Activated CD8-positive, alpha-beta T cell treated with anti-CD3 and anti-CD28 coated beads, Interleukin-2, amount 10 ng/mL, durations not matched to agents 7 days and 5 days (primary cell): ENCODE data around the gene MEA1. TPM values are rescaled to one million over a fixed set of nuclear protein-coding genes. Genes with fewer than 3 reads are reported as not detected.

Source experiments
- ATAC-seq: fragments of 150-1000 bp; cut with Tn5 transposase; one replicate; pipeline ENCODE4 v1.10.0; 2021; ENCODE audit warnings: moderate library complexity
- CTCF ChIA-PET: fragments of 350-600 bp; sonication (Branson Sonifier 250); formaldehyde crosslinking; loops from one replicate; lab custom pipeline; 2021; ENCODE audit warnings: antibody characterized with exemption; lab: Charles Lee
- POLR2A ChIA-PET: fragments of 350-600 bp; sonication (Branson Sonifier 250); formaldehyde crosslinking; loops from one replicate; lab custom pipeline; 2021; ENCODE audit warnings: antibody characterized with exemption; lab: Charles Lee
- DNase-seq: peaks from one replicate; pipeline ENCODE4 v3.0.0-alpha.2; 2020
- H3K27ac Mint-ChIP-seq: one replicate; pipeline ENCODE4 v1.8.0; 2021; ENCODE audit warnings: mild to moderate bottlenecking, mixed read lengths
- H3K27me3 Mint-ChIP-seq: one replicate; pipeline ENCODE4 v1.8.0; 2021; ENCODE audit warnings: low read depth, mixed read lengths
- H3K36me3 Mint-ChIP-seq: one replicate; pipeline ENCODE4 v1.8.0; 2021; ENCODE audit warnings: low read depth, mixed read lengths
- H3K4me1 Mint-ChIP-seq: one replicate; pipeline ENCODE4 v1.8.0; 2021; ENCODE audit warnings: low read depth, mixed read lengths
- H3K4me3 Mint-ChIP-seq: one replicate; pipeline ENCODE4 v1.8.0; 2021; ENCODE audit warnings: mild to moderate bottlenecking, mixed read lengths
- H3K9me3 Mint-ChIP-seq: one replicate; pipeline ENCODE4 v1.8.0; 2022; ENCODE audit warnings: mixed read lengths; ENCODE audit not compliant: insufficient read depth
- total RNA-seq, 2 experiments: library from RNA; stranded (reverse); gene quantifications; one replicate each; pipeline ENCODE4 v1.2.3, GENCODE V29; 2021

The MEA1 gene
- total RNA-seq, 2 experiments from 2014 or later, result 77.1 to 84.1 TPM

GRCh38 chr6:42969934-42970333, 43.8 kb downstream of the MEA1 start:
- Mint-ChIP-seq H3K4me1 (peaks cover 5% of the 10 kb centered on the region), H3K4me3 (no peak overlapping the region), H3K36me3 (peaks cover 5% of the 10 kb centered on the region), H3K27ac (no peak overlapping the region), H3K9me3 (no peaks in the 10 kb centered on the region), H3K27me3 (no peaks in the 10 kb centered on the region)
- POLR2A ChIA-PET, result no interaction called here
- CTCF ChIA-PET, result no interaction called here
- no peak for DNase-seq
- ATAC-seq, result no peak

GRCh38 chr6:42969431-42969830, 44.3 kb downstream of the MEA1 start:
- CTCF ChIA-PET, result no interaction called here
- POLR2A ChIA-PET, result no interaction called here
- H3K27me3 Mint-ChIP-seq, result no peaks in the 10 kb centered on the region
- DNase-seq (no peak), ATAC-seq (no peak)
- H3K27ac Mint-ChIP-seq, result no peak overlapping the region
- no peak overlapping the region for H3K4me3 Mint-ChIP-seq
- no peaks in the 10 kb centered on the region for H3K9me3 Mint-ChIP-seq
- peaks cover 8% of the 10 kb centered on the region for H3K36me3 Mint-ChIP-seq
- peaks cover 5% of the 10 kb centered on the region for H3K4me1 Mint-ChIP-seq

GRCh38 chr6:42968783-42969182, 45.0 kb downstream of the MEA1 start:
- no peak for ATAC-seq
- CTCF ChIA-PET, result no interaction called here
- POLR2A ChIA-PET, result no interaction called here
- peaks cover 5% of the 10 kb centered on the region for H3K36me3 Mint-ChIP-seq
- H3K27ac Mint-ChIP-seq, result peak overlapping the region; percentile 30
- no peak for DNase-seq
- no peaks in the 10 kb centered on the region for H3K27me3 Mint-ChIP-seq
- H3K4me1 Mint-ChIP-seq, result peaks cover 7% of the 10 kb centered on the region
- H3K4me3 Mint-ChIP-seq, result no peak overlapping the region
- H3K9me3 Mint-ChIP-seq, result no peaks in the 10 kb centered on the region

- no peak overlapping the region for H3K4me3 Mint-ChIP-seq
- no peaks in the 10 kb centered on the region for H3K9me3 Mint-ChIP-seq
- POLR2A ChIA-PET, result interaction anchor here (0.6 kb wide), 1 partner anchor 370 kb away, joined by 3 read pairs; no protein-coding TSS in a partner anchor
- H3K27me3 Mint-ChIP-seq, result no peaks in the 10 kb centered on the region
- peaks cover 3% of the 10 kb centered on the region for H3K36me3 Mint-ChIP-seq
- H3K4me1 Mint-ChIP-seq, result peaks cover 7% of the 10 kb centered on the region
- DNase-seq (no peak), ATAC-seq (no peak)
- H3K27ac Mint-ChIP-seq, result peak overlapping the region; percentile 30
- CTCF ChIA-PET, result no interaction called here
Measured at GRCh38 chr6:42968126-42968701, 45.5 kb downstream of the MEA1 start.

GRCh38 chr6:42967228-42967627, 46.5 kb downstream of the MEA1 start:
- DNase-seq (no peak), ATAC-seq (no peak)
- no peak overlapping the region for H3K27ac Mint-ChIP-seq
- CTCF ChIA-PET, result no interaction called here
- H3K4me3 Mint-ChIP-seq, result no peak overlapping the region
- POLR2A ChIA-PET, result interaction anchor here (0.6 kb wide), 1 partner anchor 369 kb away, joined by 3 read pairs; no protein-coding TSS in a partner anchor
- H3K36me3 Mint-ChIP-seq, result peaks cover 6% of the 10 kb centered on the region
- H3K4me1 Mint-ChIP-seq, result peaks cover 7% of the 10 kb centered on the region
- no peaks in the 10 kb centered on the region for H3K27me3 Mint-ChIP-seq
- H3K9me3 Mint-ChIP-seq, result no peaks in the 10 kb centered on the region

- H3K4me1 Mint-ChIP-seq, result peaks cover 5% of the 10 kb centered on the region
- H3K27me3 Mint-ChIP-seq, result no peaks in the 10 kb centered on the region
- CTCF ChIA-PET, result no interaction called here
- no peaks in the 10 kb centered on the region for H3K9me3 Mint-ChIP-seq
- peaks cover 8% of the 10 kb centered on the region for H3K36me3 Mint-ChIP-seq
- H3K27ac Mint-ChIP-seq, result no peak overlapping the region
- DNase-seq (no peak), ATAC-seq (no peak)
- POLR2A ChIA-PET, result interaction anchor here (0.8 kb wide), 1 partner anchor 27 kb away, joined by 3 read pairs; no protein-coding TSS in a partner anchor
- no peak overlapping the region for H3K4me3 Mint-ChIP-seq
Measured at GRCh38 chr6:42966571-42966970, 47.2 kb downstream of the MEA1 start.

GRCh38 chr6:42963855-42964605, 49.7 kb downstream of the MEA1 start:
- Mint-ChIP-seq H3K4me3 (no peak overlapping the region), H3K27ac (no peak overlapping the region), H3K9me3 (no peaks in the 10 kb centered on the region), H3K27me3 (peaks cover 4% of the 10 kb centered on the region), H3K4me1 (peaks cover 15% of the 10 kb centered on the region), H3K36me3 (peaks cover 8% of the 10 kb centered on the region)
- CTCF ChIA-PET, result interaction anchor here (1.0 to 2.4 kb wide), 4 partner anchors 14 to 179 kb away, joined by 3 to 12 read pairs (median 4); partner anchors contain the start of genes PEX6 and PPP2R5D
- POLR2A ChIA-PET, result interaction anchor here (1.2 to 2.5 kb wide), 3 partner anchors 14 to 34 kb away, joined by 3 to 6 read pairs (median 5); partner anchors contain the start of genes CNPY3 and PEX6
- DNase-seq, result peak; percentile 67
- peak; percentile 56 for ATAC-seq

GRCh38 chr6:42963179-42963854, 50.4 kb downstream of the MEA1 start:
- CTCF ChIA-PET, result interaction anchor here (2.3 to 2.4 kb wide), 2 partner anchors 15 to 180 kb away, joined by 5 to 12 read pairs; partner anchors contain the start of gene PEX6
- H3K4me3 Mint-ChIP-seq, result no peak overlapping the region
- H3K27ac Mint-ChIP-seq, result no peak overlapping the region
- H3K27me3 Mint-ChIP-seq, result peaks cover 4% of the 10 kb centered on the region
- DNase-seq, result no peak
- peak; percentile 9 for ATAC-seq
- POLR2A ChIA-PET, result interaction anchor here (0.7 to 2.5 kb wide), 2 partner anchors 15 to 34 kb away, joined by 3 to 5 read pairs; partner anchors contain the start of gene CNPY3
- no peaks in the 10 kb centered on the region for H3K9me3 Mint-ChIP-seq
- H3K36me3 Mint-ChIP-seq, result peaks cover 8% of the 10 kb centered on the region
- peaks cover 15% of the 10 kb centered on the region for H3K4me1 Mint-ChIP-seq

- no peak overlapping the region for H3K27ac Mint-ChIP-seq
- peaks cover 4% of the 10 kb centered on the region for H3K27me3 Mint-ChIP-seq
- ATAC-seq (no peak), DNase-seq (no peak)
- H3K9me3 Mint-ChIP-seq, result no peaks in the 10 kb centered on the region
- ChIA-PET CTCF (interaction anchor here (2.3 to 2.4 kb wide), 2 partner anchors 16 to 181 kb away, joined by 5 to 12 read pairs; partner anchors contain the start of gene PEX6), POLR2A (interaction anchor here (0.6 to 0.7 kb wide), 2 partner anchors 16 to 315 kb away, joined by 3 read pairs; no protein-coding TSS in a partner anchor)
- H3K4me3 Mint-ChIP-seq, result no peak overlapping the region
- peaks cover 15% of the 10 kb centered on the region for H3K4me1 Mint-ChIP-seq
- peaks cover 8% of the 10 kb centered on the region for H3K36me3 Mint-ChIP-seq
Measured at GRCh38 chr6:42962502-42963178, 51.1 kb downstream of the MEA1 start.

- H3K4me1 Mint-ChIP-seq, result peaks cover 15% of the 10 kb centered on the region
- CTCF ChIA-PET, result no interaction called here
- DNase-seq (no peak), ATAC-seq (no peak)
- H3K27ac Mint-ChIP-seq, result no peak overlapping the region
- H3K4me3 Mint-ChIP-seq, result no peak overlapping the region
- H3K9me3 Mint-ChIP-seq, result no peaks in the 10 kb centered on the region
- peaks cover 4% of the 10 kb centered on the region for H3K27me3 Mint-ChIP-seq
- H3K36me3 Mint-ChIP-seq, result peaks cover 8% of the 10 kb centered on the region
- POLR2A ChIA-PET, result interaction anchor here (0.6 to 0.9 kb wide), 2 partner anchors 72 to 315 kb away, joined by 3 read pairs; a partner anchor contains a TSS
Measured at GRCh38 chr6:42962096-42962495, 51.6 kb downstream of the MEA1 start.
